ENCODE data around the gene LAMTOR4.

Gene LAMTOR4

DNA sequence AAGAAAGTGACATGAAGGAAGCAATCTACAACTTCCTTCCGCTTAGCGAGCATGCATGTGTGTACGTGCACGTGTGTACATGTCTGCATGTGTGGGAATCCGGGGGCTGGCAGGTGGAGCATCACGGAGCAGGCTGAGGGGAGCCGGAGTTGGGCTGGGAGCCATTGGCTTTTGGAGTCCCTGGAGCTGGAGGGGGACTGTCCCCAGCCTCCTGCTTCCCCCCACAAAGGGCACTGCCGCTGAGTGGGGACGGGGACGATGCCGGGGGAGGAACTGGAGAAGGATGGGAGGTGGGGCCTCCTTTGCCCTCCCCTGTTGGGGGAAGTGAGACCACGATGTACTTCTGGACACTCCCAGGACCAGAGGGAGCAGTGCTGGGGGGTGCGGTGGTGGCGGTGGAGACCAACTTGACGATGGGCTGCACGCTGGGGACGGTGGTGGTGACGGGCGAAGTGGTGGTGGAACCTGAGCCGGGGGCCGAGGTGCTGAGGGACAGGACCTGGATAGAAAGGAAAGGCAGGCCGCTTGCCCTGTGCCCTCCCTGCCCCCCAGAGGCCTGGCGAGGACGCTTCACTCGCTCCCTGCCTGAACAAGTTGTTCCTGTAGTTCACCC is 41.5 kb upstream of the LAMTOR4 start:
- no peak for DNase-seq (ENCODE audit: low read depth, low spot score)
- H3K36me3 ChIP-seq (ENCODE audit: insufficient read depth, low read length): peaks cover 59% of the 10 kb centered on the region
- TF ChIP-seq POLR2AphosphoS5 (IDR thresholded peaks at IDR 0.05; ENCODE audit: borderline replicate concordance, low read depth, low read length) (no peak), EZH2 (IDR thresholded peaks at IDR 0.05) (no peak), FOXP2 (optimal IDR thresholded peaks at IDR 0.05; ENCODE audit: control extremely low read depth, extremely low read length, insufficient read depth) (no peak)
- no peak overlapping the region for H3K9ac ChIP-seq (ENCODE audit: insufficient read length)
- no peak overlapping the region for H3K4me3 ChIP-seq
- no peaks in the 10 kb centered on the region for H3K9me3 ChIP-seq (ENCODE audit: low read depth, low read length)
- no peak overlapping the region for H3K27ac ChIP-seq

DNA sequence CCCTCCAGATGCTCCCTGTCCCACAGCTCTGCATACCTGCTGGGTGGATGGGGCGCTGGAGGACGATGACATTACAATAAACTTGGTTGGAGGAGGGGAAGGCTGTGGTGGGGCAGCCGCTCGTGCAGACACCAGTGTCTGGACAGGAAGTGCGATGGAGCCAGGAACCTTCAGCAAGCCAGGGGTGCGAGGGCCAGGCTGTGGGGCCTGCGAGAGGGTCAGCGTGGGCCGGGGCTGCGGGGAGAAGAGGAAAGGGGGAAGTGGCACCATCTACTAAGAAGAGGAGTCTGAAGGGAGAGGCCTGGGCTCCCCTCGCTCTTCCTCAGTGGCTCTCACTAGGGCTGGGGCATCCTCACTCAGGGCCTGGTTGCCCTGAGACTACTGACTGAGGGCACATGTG is 40.8 kb upstream of the LAMTOR4 start:
- no peak overlapping the region for H3K9ac ChIP-seq (ENCODE audit: insufficient read length)
- H3K9me3 ChIP-seq (ENCODE audit: low read depth, low read length): no peaks in the 10 kb centered on the region
- DNase-seq (ENCODE audit: low read depth, low spot score): no peak
- H3K4me3 ChIP-seq: no peak overlapping the region
- TF ChIP-seq FOXP2 (optimal IDR thresholded peaks at IDR 0.05; ENCODE audit: control extremely low read depth, extremely low read length, insufficient read depth): no peak
- no peak for TF ChIP-seq EZH2 (IDR thresholded peaks at IDR 0.05)
- no peak for TF ChIP-seq POLR2AphosphoS5 (IDR thresholded peaks at IDR 0.05; ENCODE audit: borderline replicate concordance, low read depth, low read length)
- peaks cover 59% of the 10 kb centered on the region for H3K36me3 ChIP-seq (ENCODE audit: insufficient read depth, low read length)
- H3K27ac ChIP-seq: no peak overlapping the region

DNA sequence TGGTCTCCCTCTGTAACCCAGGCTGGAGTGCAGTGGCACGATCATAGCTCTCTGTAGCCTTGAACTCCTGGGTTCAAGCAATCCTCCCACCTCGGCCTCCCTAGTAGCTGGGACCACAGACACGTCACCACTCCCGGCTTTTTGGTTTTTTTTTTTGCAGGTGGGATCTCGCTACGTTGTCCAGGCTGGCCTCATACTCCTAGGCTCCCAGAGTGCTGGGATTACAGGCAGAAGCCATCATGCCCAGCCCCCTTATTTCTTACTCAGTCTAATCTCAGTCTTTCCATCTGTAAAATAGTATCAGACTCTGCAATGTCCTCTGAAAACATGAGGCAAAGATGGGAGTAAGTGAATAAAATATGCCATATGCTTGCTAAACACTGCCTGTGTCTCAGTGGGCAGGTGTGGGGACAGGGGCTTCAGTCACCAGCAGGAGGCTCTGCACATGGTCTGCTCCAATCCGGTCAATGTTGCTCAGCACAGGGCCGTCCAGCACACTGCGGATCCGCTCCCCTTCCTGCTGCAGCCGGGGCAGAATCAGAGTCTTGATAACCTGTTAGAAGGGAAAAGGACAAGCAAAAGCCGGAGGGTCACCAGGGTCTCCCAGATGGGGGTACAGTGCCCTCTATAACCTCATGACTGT is 39.1 kb upstream of the LAMTOR4 start:
- H3K4me3 ChIP-seq: no peak overlapping the region
- DNase-seq (ENCODE audit: low read depth, low spot score): no peak
- H3K27ac ChIP-seq: no peak overlapping the region
- no peak for TF ChIP-seq FOXP2 (optimal IDR thresholded peaks at IDR 0.05; ENCODE audit: control extremely low read depth, extremely low read length, insufficient read depth)
- no peaks in the 10 kb centered on the region for H3K9me3 ChIP-seq (ENCODE audit: low read depth, low read length)
- H3K36me3 ChIP-seq (ENCODE audit: insufficient read depth, low read length): peaks cover 58% of the 10 kb centered on the region
- H3K9ac ChIP-seq (ENCODE audit: insufficient read length): no peak overlapping the region

DNA sequence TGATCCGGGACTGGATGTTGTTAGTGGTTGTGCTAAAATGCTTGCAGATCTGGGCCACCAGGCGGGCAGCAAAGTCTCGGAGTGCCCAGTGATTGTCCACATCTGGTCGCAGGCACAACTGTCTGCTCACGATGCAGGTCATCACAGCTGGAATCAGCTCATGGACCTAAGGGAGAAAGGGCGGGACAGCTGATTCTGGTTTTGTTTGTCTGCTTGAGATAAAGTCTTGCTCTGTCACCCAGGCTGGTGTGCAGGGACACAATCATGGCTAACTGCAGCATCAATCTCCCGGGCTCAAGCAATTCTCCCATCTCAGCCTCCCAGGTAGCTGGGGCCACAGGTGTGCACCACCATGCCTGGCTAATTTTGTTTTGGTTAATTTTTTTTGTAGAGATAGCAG is 37.6 kb upstream of the LAMTOR4 start:
- no peak for DNase-seq (ENCODE audit: low read depth, low spot score)
- Histone ChIP-seq H3K9ac (ENCODE audit: insufficient read length) (no peak overlapping the region), H3K4me3 (no peak overlapping the region), H3K36me3 (ENCODE audit: insufficient read depth, low read length) (peaks cover 60% of the 10 kb centered on the region), H3K9me3 (ENCODE audit: low read depth, low read length) (no peaks in the 10 kb centered on the region), H3K27ac (no peak overlapping the region)
- TF ChIP-seq POLR2AphosphoS5 (IDR thresholded peaks at IDR 0.05; ENCODE audit: borderline replicate concordance, low read depth, low read length) (no peak), EZH2 (IDR thresholded peaks at IDR 0.05) (no peak), FOXP2 (optimal IDR thresholded peaks at IDR 0.05; ENCODE audit: control extremely low read depth, extremely low read length, insufficient read depth) (no peak)

DNA sequence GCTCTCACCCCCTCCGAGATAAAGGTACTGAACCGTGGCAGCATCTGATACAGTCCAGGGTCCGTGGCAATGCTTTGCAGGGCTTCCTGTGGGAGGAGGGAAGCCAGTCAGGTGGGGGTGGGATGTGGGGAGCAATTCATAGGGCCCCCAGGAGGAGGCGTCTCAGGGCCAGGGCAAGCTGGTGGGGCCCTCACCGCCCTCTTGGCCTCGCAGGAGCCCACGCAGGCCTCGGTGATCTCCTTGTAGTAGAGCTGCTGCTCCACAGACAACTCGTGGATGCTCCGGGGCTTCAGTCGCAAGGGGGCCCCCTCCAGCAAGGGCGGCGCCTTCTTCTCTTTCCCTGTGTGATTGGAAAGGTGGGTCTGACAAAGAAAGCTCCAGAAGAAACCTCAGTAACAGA is 36.8 kb upstream of the LAMTOR4 start:
- no peak for TF ChIP-seq FOXP2 (optimal IDR thresholded peaks at IDR 0.05; ENCODE audit: control extremely low read depth, extremely low read length, insufficient read depth)
- TF ChIP-seq EZH2 (IDR thresholded peaks at IDR 0.05): no peak
- TF ChIP-seq POLR2AphosphoS5 (IDR thresholded peaks at IDR 0.05; ENCODE audit: borderline replicate concordance, low read depth, low read length): no peak
- H3K36me3 ChIP-seq (ENCODE audit: insufficient read depth, low read length): peaks cover 56% of the 10 kb centered on the region
- H3K4me3 ChIP-seq: no peak overlapping the region
- no peak for DNase-seq (ENCODE audit: low read depth, low spot score)
- no peaks in the 10 kb centered on the region for H3K9me3 ChIP-seq (ENCODE audit: low read depth, low read length)
- H3K9ac ChIP-seq (ENCODE audit: insufficient read length): no peak overlapping the region
- H3K27ac ChIP-seq: no peak overlapping the region

DNA sequence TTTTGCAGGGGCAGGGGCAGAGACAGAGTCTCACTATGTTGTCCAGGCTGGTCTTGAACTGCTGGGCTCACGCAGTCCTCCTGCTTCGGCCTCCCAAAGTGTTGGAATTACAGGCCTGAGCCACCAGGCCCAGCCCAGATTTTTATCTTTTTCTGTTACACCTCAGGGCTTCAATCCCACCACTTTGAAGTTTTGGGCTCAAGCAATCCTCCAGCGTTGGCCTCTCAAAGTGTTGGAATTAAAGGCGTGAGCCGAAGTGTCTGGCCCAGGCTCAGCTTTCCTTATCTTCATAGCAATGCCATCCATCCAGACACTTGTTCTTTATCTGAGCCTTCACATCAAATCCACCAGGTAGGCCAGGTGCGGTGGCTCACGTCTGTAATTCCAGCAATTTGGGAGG is 33.7 kb upstream of the LAMTOR4 start:
- TF ChIP-seq FOXP2 (optimal IDR thresholded peaks at IDR 0.05; ENCODE audit: control extremely low read depth, extremely low read length, insufficient read depth) (no peak), EZH2 (IDR thresholded peaks at IDR 0.05) (no peak), POLR2AphosphoS5 (IDR thresholded peaks at IDR 0.05; ENCODE audit: borderline replicate concordance, low read depth, low read length) (no peak)
- Histone ChIP-seq H3K9ac (ENCODE audit: insufficient read length) (no peak overlapping the region), H3K27ac (no peak overlapping the region), H3K9me3 (ENCODE audit: low read depth, low read length) (no peaks in the 10 kb centered on the region), H3K36me3 (ENCODE audit: insufficient read depth, low read length) (peaks cover 30% of the 10 kb centered on the region), H3K4me3 (no peak overlapping the region)
- no peak for DNase-seq (ENCODE audit: low read depth, low spot score)

DNA sequence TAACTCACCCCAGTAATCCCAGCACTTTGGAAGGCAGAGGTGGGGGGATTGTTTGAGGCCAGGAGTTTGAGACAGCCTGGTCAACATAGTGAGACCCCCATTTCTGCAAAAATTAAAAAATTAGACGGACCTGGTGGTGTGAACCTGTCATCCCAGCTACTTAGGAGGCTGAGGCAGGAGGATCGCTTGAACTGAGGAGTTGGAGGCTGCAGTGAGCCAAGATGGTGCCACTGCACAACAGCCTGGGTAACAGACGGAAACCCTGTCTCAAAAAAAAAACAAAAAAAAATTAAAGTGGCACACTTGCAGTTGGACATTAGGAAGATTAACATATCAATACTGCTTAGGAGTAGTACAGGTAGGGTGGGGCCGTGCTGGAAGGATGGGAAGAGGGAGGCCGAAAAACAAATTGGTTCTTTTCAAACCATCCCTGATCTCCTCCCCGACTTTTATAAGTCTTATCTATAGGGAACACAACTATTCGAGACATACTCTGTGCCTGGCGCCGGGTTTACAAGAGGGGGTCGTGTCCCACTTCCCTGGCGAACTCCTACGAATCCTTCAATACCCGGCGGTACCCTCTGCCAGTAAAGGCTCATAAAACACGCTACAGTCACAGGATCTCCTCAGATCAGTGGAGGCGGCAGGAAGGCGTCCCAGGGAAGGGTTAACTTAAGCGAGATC is 30.2 kb upstream of the LAMTOR4 start:
- Histone ChIP-seq H3K9me3 (ENCODE audit: low read depth, low read length) (no peaks in the 10 kb centered on the region), H3K27ac (no peak overlapping the region; the same call in 1 of the 2 replicates)
- TF ChIP-seq FOXP2 (optimal IDR thresholded peaks at IDR 0.05; ENCODE audit: control extremely low read depth, extremely low read length, insufficient read depth): no peak
- TF ChIP-seq POLR2AphosphoS5 (IDR thresholded peaks at IDR 0.05; ENCODE audit: borderline replicate concordance, low read depth, low read length): no peak

DNA sequence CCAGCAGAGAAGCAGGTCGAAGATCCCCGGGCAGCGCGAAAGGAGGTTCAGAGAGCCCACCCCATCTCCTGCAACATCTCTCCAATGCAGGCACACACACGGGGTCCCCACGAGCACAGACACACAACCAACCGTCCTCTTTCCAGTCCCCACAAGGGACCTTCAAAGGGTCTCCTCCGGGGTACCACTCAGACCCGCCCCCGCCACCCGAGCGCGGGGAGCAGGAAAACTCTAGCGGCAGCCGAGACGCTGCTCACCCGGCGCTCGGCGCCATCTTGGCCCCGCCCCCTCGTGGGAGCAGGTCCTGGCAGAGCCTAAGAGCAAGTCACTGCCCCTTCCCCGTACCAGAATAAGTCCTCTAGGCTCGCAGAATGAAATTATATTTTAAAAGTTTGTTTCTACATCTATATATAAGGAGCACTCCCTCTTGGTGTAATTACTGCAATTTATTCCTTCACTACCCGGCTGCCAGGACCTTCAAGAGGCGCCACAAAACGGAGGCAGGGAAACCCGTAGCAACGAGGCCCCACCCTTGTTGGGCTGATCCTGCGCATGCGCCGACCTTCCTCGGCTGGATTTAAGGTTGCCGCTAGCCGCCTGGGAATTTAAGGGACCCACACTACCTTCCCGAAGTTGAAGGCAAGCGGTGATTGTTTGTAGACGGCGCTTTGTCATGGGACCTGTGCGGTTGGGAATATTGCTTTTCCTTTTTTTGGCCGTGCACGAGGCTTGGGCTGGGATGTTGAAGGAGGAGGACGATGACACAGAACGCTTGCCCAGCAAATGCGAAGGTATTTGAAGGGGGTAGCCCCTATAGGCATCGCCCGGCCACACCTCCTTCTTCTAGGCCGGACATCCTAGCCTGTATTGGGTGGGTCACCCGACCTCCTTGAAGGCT is 29.4 kb upstream of the LAMTOR4 start, which contains the start of the genes CNPY4 and TAF6:
CNPY4 (plus strand) TSS at position 563 of the 898 bp plus-strand sequence; CDS start at position 674, 111 bp downstream.
TAF6 (minus strand) TSS at position 287 of the 898 bp plus-strand sequence. CDS start 5,149 bp downstream, outside the sequence.
- Histone ChIP-seq H3K27ac (peak within 1 kb of the TSS; percentile 90), H3K9me3 (ENCODE audit: low read depth, low read length) (no peaks in the 10 kb centered on the region), H3K36me3 (ENCODE audit: insufficient read depth, low read length) (peaks cover 2% of the 10 kb centered on the region; the same call in 1 of the 2 replicates), H3K9ac (ENCODE audit: insufficient read length) (peak within 1 kb of the TSS; percentile 78), H3K4me3 (peak within 1 kb of the TSS; percentile 97)
- TF ChIP-seq FOXP2 (optimal IDR thresholded peaks at IDR 0.05; ENCODE audit: control extremely low read depth, extremely low read length, insufficient read depth): no peak
- TF ChIP-seq POLR2AphosphoS5 (IDR thresholded peaks at IDR 0.05; ENCODE audit: borderline replicate concordance, low read depth, low read length): peak; percentile 85
- no peak for TF ChIP-seq EZH2 (IDR thresholded peaks at IDR 0.05)
- DNase-seq (ENCODE audit: low read depth, low spot score): peak; percentile 92

More for the DNA sequence above, 30.2 kb upstream of the LAMTOR4 start:
- H3K4me3 ChIP-seq: peak overlapping the region; percentile 97
- H3K9ac ChIP-seq (ENCODE audit: insufficient read length): peak overlapping the region; percentile 78
- no peak for DNase-seq (ENCODE audit: low read depth, low spot score)
- H3K36me3 ChIP-seq (ENCODE audit: insufficient read depth, low read length): peaks cover 7% of the 10 kb centered on the region; the same call in 1 of the 2 replicates
